ENCODE measurements around the gene SPAM1. TPM values are rescaled to one million over a fixed set of nuclear protein-coding genes. Genes with fewer than 3 reads are reported as not detected.

Gene SPAM1
- total RNA-seq, 1 experiment from 2014 or later, result not detected

- no peak for DNase-seq (ENCODE audit: low spot score)
- no peak for ATAC-seq
- H3K27ac Mint-ChIP-seq, result no peak overlapping the region
- H3K36me3 Mint-ChIP-seq, result no peaks in the 10 kb centered on the region
- H3K4me3 Mint-ChIP-seq, result no peak overlapping the region
- no peaks in the 10 kb centered on the region for H3K27me3 Mint-ChIP-seq (ENCODE audit: low read depth)
- ChIA-PET POLR2A (no interaction called here), CTCF (no interaction called here)
- peaks cover 10% of the 10 kb centered on the region; the same call in 1 of the 2 replicates for H3K4me1 Mint-ChIP-seq
- H3K9me3 Mint-ChIP-seq, result no peaks in the 10 kb centered on the region
- TF ChIP-seq NR1H2 (CRISPR knock-in tag; IDR thresholded peaks at IDR 0.05) (no peak), AR (CRISPR knock-in tag; IDR thresholded peaks at IDR 0.05) (no peak), STAT6 (CRISPR knock-in tag; conservative IDR thresholded peaks at IDR 0.05; ENCODE audit: low read depth) (no peak), ZNF317 (CRISPR knock-in tag; IDR thresholded peaks at IDR 0.05; ENCODE audit: borderline replicate concordance, low read depth) (no peak), MYBL2 (CRISPR knock-in tag; IDR thresholded peaks at IDR 0.05) (no peak), ZNF219 (CRISPR knock-in tag; IDR thresholded peaks at IDR 0.05; ENCODE audit: borderline replicate concordance) (no peak)
Measured at GRCh38 chr7:123958186-123958703, 33.2 kb downstream of the SPAM1 start.

- H3K4me3 Mint-ChIP-seq, result no peak overlapping the region
- DNase-seq (ENCODE audit: low spot score) (no peak), ATAC-seq (no peak)
- H3K27ac Mint-ChIP-seq, result no peak overlapping the region
- H3K36me3 Mint-ChIP-seq, result no peaks in the 10 kb centered on the region
- peaks cover 13% of the 10 kb centered on the region; the same call in 1 of the 2 replicates for H3K4me1 Mint-ChIP-seq
- H3K9me3 Mint-ChIP-seq, result no peaks in the 10 kb centered on the region
- TF ChIP-seq E2F1 (CRISPR knock-in tag; IDR thresholded peaks at IDR 0.05) (no peak), USF1 (CRISPR knock-in tag; IDR thresholded peaks at IDR 0.05) (no peak), NFATC4 (CRISPR knock-in tag; IDR thresholded peaks at IDR 0.05) (no peak), ZNF671 (CRISPR knock-in tag; IDR thresholded peaks at IDR 0.05) (no peak), USF2 (CRISPR knock-in tag; IDR thresholded peaks at IDR 0.05) (no peak), ATF6 (CRISPR knock-in tag; IDR thresholded peaks at IDR 0.05) (no peak), NR3C1 (CRISPR knock-in tag; conservative IDR thresholded peaks at IDR 0.05; ENCODE audit: low read depth) (no peak), MXD4 (CRISPR knock-in tag; IDR thresholded peaks at IDR 0.05; ENCODE audit: borderline replicate concordance) (no peak), FOXP4 (CRISPR knock-in tag; IDR thresholded peaks at IDR 0.05) (no peak), ZNF263 (CRISPR knock-in tag; IDR thresholded peaks at IDR 0.05; ENCODE audit: low read depth) (no peak), MAX (CRISPR knock-in tag; IDR thresholded peaks at IDR 0.05) (no peak), SOX15 (CRISPR knock-in tag; IDR thresholded peaks at IDR 0.05) (no peak), GTF2I (CRISPR knock-in tag; conservative IDR thresholded peaks at IDR 0.05) (no peak)
- ChIA-PET POLR2A (no interaction called here), CTCF (no interaction called here)
- H3K27me3 Mint-ChIP-seq (ENCODE audit: low read depth), result no peaks in the 10 kb centered on the region
Measured at GRCh38 chr7:123961771-123962170, 36.7 kb downstream of the SPAM1 start.

Data from WTC11 (cell line).